ENCODE measurements around the gene MICOS13.

- TF ChIP-seq CTCF (IDR thresholded peaks at IDR 0.05), result peak; percentile 87 to 91 (median 89)
- no peak for TF ChIP-seq POLR2A (IDR thresholded peaks at IDR 0.05)
- TF ChIP-seq EP300 (IDR thresholded peaks at IDR 0.05), result peak in 1 of 2 donors; percentile 22
Observed at GRCh38 chr19:5686647-5687359, 6.5 kb upstream of the MICOS13 start.
